HG02938 (cell line): ENCODE data around the gene PNPLA7.
"Not testable (repeated sequence)": the region's sequence is repeated elsewhere in the genome, so short reads cannot be mapped to it uniquely, and the experiment has no call there.

Experiments used
- ATAC-seq: cut with Tn5 transposase; IDR thresholded peaks from one replicate; pipeline ENCODE4 v1.9.1; 2021; ENCODE audit warnings: mild to moderate bottlenecking, moderate library complexity; ENCODE audit not compliant: unreplicated experiment

PNPLA7 gene

GRCh38 chr9:137543237-137543963, 6.8 kb downstream of the PNPLA7 start:
- no peak for ATAC-seq

DNA sequence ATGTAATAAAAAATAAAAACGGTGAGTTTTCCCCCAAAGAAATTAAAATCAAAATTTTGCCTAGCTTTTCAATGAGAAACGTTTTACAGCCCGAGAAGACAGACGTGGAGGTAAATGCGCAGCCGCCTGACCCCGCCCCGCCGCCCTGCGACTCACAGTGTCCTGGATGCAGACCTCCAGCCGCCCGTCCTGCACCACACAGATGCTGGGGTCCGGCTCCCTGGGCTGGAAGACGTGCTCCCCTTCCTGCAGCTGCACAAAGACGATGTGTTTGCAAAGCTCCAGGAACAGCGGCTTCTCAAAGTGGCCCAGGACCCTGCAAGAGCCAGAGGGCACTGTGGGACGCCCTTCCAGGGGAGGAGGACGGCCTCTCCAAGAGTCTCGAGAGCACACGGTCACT, 7.7 kb downstream of the PNPLA7 start:
- no peak for ATAC-seq

DNA sequence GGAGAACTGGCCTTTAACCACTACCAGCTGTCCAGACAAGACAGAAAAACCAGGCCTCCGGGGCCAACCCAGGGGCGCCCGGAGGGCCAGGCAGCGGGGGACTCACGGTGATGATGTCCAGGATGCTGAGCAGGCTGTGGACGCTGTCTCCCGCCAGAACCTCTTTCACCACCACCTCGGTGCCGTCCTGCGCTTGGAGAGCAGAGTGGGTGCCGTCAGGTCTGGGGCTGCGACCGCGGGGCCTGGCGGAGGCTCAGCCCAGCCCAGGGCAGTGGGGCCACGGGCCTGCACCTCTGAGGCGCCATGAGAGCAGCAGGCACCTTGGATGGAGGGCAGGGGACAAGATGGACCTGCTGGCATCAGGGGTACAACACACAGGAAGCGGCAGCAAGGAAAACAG, 9.7 kb downstream of the PNPLA7 start:
- ATAC-seq, result no peak

DNA sequence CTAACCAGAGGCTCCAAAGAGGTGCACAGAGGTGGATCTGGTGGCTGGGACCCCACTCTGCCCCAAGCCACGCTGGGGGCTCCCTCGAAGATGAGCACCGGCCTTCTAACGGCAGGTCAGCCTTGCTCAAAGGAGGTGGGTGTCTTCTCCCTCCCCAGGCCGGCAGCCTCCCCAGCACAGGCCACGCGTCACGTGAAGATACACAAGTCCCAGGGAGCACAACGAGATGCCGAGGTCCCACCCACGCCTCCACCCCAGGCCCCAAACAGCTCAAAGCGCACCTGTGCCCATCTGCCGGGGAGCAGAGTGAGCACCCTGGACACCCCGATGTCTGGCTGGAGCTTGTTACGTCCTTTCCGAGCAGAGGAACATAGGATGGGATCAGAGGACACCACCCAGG, 12.1 kb downstream of the PNPLA7 start:
- no peak for ATAC-seq

DNA sequence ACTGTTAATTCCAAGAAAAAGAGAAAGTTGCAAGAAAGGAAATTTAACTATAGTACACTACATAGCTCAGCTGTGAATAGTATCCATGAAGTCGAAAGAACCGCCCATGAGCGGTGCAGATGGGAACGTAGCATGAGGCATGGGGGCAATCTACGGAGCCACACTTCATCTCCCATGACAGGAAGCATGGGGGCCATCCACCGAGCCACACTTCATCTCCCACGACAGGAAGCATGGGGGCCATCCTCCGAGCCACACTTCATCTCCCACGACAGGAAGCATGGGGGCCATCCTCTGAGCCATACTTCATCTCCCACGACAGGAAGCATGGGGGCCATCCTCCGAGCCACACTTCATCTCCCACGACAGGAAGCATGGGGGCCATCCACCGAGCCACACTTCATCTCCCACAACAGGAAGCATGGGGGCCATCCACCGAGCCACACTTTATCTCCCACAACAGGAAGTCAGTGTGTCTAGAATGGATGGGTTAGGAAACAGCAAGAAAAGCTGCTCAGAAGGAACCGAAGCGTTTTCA, 13.5 kb downstream of the PNPLA7 start:
- ATAC-seq, result not testable (repeated sequence)

- ATAC-seq, result no peak
These were observed 15.1 kb downstream of the PNPLA7 start for GRCh38 chr9:137535120-137535428.

DNA sequence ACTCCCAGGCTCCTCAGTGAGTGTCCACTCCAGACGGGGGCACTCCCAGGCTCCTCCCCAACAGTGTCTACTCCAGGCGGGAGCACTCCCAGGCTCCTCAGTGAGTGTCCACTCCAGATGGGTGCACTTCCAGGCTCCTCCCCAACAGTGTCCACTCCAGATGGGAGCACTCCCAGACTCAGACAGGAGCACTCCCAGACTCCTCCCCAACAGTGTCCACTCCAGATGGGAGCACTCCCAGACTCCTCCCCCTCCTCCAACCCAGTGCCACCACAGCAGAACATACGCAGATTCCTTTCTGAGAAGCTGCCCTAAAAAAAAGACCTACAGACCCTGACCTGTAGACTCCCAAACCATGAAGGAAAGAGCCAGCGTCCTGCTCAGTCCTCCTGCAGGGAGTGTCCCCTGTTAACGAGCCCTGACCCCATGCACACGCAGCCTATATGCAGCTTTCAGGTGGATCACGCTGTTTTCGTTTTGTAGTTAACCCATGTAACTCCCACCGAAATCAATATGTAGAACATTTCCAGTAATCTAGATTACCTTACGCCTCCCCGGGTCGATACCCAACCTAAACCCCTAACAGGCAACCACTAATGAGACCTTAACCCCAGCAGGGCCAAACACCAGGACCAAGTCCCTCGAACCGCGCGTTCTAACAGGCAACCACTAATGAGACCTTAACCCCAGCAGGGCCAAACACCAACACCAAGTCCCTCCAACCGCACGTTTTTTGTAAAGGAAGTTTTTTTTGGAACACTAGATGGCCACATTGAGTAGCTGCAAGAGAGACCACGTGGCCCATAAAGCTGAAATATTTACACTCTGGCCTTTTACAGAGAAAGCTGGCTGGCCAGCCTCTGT, 15.7 kb downstream of the PNPLA7 start:
- ATAC-seq, result no peak

GRCh38 chr9:137532891-137533468, 17.2 kb downstream of the PNPLA7 start:
- not testable (repeated sequence) for ATAC-seq

DNA sequence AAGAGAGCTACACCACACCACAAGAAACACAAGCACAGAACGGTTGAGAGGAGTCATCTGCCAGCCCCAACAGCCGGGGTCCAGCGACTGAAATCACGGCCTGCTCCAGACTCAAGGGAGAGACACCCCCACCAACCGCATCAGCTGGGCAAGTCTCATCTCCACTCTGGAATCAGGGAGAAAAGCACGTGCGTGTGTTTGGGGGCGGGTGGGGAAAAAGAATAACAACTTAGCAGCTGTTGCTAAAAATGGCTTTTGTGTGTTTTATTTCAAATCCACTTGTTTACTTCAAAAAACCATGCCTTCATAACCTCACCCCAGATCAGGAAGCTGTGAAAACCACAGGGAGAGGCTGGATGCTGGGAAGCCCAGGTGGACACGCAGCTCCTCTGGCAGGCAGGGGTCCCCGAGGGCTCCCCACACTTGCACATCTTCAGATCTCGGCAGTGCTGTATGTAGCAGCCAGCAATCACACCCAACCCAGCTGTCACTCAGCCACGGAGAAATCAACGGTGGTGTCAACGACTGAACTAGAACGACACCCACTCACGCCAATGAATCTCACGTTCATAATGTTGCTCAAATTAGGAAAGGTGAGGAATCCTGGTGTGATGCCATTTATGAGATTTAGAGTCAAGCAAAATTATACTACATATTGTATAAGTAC, 19.0 kb downstream of the PNPLA7 start:
- ATAC-seq, result no peak

- no peak for ATAC-seq
These were observed 19.9 kb downstream of the PNPLA7 start for GRCh38 chr9:137530331-137530730.

GRCh38 chr9:137524981-137525317, 25.3 kb downstream of the PNPLA7 start:
- ATAC-seq, result no peak

GRCh38 chr9:137524161-137524980, 25.8 kb downstream of the PNPLA7 start:
- no peak for ATAC-seq

DNA sequence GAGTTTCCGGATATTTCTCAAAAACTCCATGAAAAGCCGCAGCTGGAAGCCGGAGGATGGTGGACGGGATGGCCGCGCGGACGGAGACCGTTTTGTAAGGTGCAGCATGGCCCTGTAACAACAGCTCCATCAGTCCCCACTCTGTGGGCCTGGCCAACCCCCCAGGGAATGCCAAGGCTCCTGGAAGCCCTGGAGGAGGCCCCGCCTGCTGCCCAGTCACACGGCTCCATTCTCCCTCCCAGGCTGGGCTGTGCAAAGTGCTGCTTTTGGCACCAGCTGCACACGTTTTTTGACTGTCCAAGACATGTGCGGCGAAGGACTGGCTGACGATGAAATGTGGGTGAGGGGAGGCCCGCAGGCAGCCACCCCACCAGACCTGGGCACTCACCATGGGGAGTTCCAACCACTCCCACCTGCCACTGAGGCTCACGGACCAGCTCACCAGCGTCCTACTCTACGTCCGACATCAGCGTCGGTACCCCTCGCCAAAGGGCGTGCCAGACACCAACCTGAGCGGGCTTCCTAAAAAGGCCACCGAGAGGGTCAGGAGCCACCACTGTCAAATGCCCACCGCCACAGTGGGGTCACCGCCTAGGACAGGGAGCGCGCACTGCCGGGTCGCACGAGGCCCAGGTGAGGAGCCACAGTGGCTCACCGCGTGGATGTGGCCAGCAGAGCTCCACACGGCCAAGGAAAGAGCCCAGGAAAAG, 27.3 kb downstream of the PNPLA7 start:
- no peak for ATAC-seq

DNA sequence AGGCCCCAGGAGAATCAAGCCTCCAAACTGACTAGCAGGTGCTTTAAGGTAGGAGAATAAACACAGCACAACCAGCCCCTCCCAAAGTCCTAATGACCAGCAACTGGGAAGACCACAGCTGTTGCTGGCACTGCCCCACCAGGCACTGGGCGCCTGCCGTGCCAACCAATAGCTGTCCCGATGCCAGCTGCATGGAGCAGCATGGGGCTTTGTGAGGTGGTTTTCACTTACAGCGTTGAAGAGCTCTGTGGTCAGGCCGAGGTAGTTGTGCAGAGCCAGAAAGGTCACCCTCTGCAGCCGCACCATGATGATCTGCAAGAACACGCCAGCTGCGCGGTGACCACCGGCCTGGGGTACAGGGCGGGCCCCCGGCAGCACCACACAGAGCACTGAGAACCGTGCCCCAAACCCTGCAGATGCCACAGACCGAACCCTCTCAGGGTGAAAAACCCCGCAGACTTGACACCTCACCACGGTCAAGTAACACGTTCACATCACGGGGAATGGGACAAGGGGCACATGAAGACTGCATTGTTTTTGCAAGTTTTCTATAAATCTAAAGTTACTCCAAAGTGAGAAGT, 28.7 kb downstream of the PNPLA7 start:
- ATAC-seq, result no peak

GRCh38 chr9:137520614-137521404, 29.4 kb downstream of the PNPLA7 start:
- no peak for ATAC-seq

GRCh38 chr9:137519553-137519952, 30.6 kb downstream of the PNPLA7 start:
- ATAC-seq, result no peak

DNA sequence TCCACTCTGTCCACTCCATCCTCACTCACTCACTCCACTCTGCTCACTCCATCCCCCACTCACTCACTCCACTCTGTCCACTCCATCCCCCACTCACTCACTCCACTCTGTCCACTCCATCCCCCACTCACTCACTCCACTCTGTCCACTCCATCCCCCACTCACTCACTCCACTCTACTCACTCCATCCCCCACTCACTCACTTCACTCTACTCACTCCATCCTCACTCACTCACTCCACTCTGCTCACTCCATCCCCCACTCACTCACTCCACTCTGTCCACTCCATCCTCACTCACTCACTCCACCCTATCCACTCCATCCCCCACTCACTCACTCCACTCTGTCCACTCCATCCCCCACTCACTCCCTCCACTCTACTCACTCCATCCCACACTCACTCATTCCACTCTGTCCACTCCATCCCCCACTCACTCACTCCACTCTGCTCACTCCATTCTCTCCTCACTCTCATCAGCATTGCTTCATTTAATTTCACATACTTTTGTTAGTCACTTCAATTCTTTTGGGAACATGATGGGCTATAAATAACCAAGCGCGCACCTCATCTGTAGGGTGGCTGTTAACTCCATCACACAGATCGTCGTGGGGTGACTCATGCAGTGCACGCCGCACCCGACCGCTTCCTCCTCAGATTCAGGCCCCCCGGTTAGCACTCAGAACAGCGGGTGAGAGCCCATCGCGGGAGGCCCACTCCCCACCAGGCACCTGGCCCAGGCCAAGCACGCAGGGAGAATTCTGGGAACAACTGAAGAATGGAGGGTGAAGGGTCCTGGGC, 31.3 kb downstream of the PNPLA7 start:
- not testable (repeated sequence) for ATAC-seq
